GM23338 (cell line): ENCODE results near the gene PTPRN2.

ENCODE experiments used
- CREB1 ChIP-seq: fragments of 250-450 bp; sonication (Bioruptor Pico); IDR thresholded peaks from 2 replicates; pipeline ENCODE4 v1.5.0; 2020; ENCODE audit warnings: low read depth, mild to moderate bottlenecking, moderate library complexity
- EZH2 ChIP-seq: fragments of 200-600 bp; sonication (generic); IDR thresholded peaks from one replicate; pipeline ENCODE4 v1.8.0; 2017; ENCODE audit warnings: antibody characterized with exemption, mild to moderate bottlenecking, low read depth; ENCODE audit not compliant: unreplicated experiment
- EZH2phosphoT487 ChIP-seq: fragments of 200-600 bp; sonication (generic); IDR thresholded peaks from one replicate; pipeline ENCODE4 v1.8.1; 2018; ENCODE audit warnings: antibody characterized with exemption; ENCODE audit not compliant: unreplicated experiment
- JUNB ChIP-seq: IDR thresholded peaks from one replicate; pipeline ENCODE4 v1.6.1; 2016; ENCODE audit warnings: antibody characterized with exemption; ENCODE audit not compliant: unreplicated experiment
- POLR2AphosphoS5 ChIP-seq: IDR thresholded peaks from 2 replicates; pipeline ENCODE4 v1.6.1; 2016; ENCODE audit warnings: antibody characterized with exemption, low read depth
- STAT1 ChIP-seq: IDR thresholded peaks from one replicate; pipeline ENCODE4 v1.6.1; 2016; ENCODE audit warnings: antibody characterized with exemption; ENCODE audit not compliant: unreplicated experiment
- ZNF462 ChIP-seq: fragments of 250-450 bp; sonication (Bioruptor Pico); IDR thresholded peaks from 2 replicates; pipeline ENCODE4 v1.5.0; 2020; ENCODE audit warnings: mild to moderate bottlenecking, moderate library complexity
- TF ChIP-seq, protein P1 (sequence below), 2 experiments: fragments of 200-600 bp in 1 of 2; sonication (generic) in 1 of 2; conservative IDR thresholded peaks; 2 replicates each; pipeline versions ENCODE4 v1.5.1 to v1.6.1; 2016 to 2017; ENCODE audit warnings: antibody characterized with exemption in 2 of 2, low read depth in 2 of 2, mild to moderate bottlenecking in 2 of 2, moderate library complexity in 1 of 2
- TF ChIP-seq, protein P2 (sequence below): IDR thresholded peaks from one replicate; pipeline ENCODE4 v1.6.1; 2018; ENCODE audit warnings: antibody characterized with exemption; ENCODE audit not compliant: unreplicated experiment
- TF ChIP-seq, protein P3 (sequence below): IDR thresholded peaks from 2 replicates; pipeline ENCODE4 v1.6.1; 2016; ENCODE audit warnings: antibody characterized with exemption

GRCh38 chr7:157564517-157565177, 1023.0 kb downstream of the PTPRN2 start:
- TF ChIP-seq, protein P1, sequence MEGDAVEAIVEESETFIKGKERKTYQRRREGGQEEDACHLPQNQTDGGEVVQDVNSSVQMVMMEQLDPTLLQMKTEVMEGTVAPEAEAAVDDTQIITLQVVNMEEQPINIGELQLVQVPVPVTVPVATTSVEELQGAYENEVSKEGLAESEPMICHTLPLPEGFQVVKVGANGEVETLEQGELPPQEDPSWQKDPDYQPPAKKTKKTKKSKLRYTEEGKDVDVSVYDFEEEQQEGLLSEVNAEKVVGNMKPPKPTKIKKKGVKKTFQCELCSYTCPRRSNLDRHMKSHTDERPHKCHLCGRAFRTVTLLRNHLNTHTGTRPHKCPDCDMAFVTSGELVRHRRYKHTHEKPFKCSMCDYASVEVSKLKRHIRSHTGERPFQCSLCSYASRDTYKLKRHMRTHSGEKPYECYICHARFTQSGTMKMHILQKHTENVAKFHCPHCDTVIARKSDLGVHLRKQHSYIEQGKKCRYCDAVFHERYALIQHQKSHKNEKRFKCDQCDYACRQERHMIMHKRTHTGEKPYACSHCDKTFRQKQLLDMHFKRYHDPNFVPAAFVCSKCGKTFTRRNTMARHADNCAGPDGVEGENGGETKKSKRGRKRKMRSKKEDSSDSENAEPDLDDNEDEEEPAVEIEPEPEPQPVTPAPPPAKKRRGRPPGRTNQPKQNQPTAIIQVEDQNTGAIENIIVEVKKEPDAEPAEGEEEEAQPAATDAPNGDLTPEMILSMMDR (conservative IDR thresholded peaks at IDR 0.05; ENCODE audit: low read depth in 2 of 2) = no peak
- TF ChIP-seq EZH2 (no peak), EZH2phosphoT487 (no peak), JUNB (no peak), POLR2AphosphoS5 (no peak), CREB1 (CRISPR knock-in tag) (no peak), ZNF462 (CRISPR knock-in tag) (no peak), STAT1 (no peak)
- TF ChIP-seq, protein P2, sequence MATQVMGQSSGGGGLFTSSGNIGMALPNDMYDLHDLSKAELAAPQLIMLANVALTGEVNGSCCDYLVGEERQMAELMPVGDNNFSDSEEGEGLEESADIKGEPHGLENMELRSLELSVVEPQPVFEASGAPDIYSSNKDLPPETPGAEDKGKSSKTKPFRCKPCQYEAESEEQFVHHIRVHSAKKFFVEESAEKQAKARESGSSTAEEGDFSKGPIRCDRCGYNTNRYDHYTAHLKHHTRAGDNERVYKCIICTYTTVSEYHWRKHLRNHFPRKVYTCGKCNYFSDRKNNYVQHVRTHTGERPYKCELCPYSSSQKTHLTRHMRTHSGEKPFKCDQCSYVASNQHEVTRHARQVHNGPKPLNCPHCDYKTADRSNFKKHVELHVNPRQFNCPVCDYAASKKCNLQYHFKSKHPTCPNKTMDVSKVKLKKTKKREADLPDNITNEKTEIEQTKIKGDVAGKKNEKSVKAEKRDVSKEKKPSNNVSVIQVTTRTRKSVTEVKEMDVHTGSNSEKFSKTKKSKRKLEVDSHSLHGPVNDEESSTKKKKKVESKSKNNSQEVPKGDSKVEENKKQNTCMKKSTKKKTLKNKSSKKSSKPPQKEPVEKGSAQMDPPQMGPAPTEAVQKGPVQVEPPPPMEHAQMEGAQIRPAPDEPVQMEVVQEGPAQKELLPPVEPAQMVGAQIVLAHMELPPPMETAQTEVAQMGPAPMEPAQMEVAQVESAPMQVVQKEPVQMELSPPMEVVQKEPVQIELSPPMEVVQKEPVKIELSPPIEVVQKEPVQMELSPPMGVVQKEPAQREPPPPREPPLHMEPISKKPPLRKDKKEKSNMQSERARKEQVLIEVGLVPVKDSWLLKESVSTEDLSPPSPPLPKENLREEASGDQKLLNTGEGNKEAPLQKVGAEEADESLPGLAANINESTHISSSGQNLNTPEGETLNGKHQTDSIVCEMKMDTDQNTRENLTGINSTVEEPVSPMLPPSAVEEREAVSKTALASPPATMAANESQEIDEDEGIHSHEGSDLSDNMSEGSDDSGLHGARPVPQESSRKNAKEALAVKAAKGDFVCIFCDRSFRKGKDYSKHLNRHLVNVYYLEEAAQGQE = no peak
- TF ChIP-seq, protein P3, sequence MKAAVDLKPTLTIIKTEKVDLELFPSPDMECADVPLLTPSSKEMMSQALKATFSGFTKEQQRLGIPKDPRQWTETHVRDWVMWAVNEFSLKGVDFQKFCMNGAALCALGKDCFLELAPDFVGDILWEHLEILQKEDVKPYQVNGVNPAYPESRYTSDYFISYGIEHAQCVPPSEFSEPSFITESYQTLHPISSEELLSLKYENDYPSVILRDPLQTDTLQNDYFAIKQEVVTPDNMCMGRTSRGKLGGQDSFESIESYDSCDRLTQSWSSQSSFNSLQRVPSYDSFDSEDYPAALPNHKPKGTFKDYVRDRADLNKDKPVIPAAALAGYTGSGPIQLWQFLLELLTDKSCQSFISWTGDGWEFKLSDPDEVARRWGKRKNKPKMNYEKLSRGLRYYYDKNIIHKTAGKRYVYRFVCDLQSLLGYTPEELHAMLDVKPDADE = no peak
